ENCODE data around the gene C1orf116. TPM values are rescaled to one million over a fixed set of nuclear protein-coding genes. Genes with fewer than 3 reads are reported as not detected.

C1orf116 gene
- total RNA-seq, 1 donor from 2014 or later = not detected

DNA sequence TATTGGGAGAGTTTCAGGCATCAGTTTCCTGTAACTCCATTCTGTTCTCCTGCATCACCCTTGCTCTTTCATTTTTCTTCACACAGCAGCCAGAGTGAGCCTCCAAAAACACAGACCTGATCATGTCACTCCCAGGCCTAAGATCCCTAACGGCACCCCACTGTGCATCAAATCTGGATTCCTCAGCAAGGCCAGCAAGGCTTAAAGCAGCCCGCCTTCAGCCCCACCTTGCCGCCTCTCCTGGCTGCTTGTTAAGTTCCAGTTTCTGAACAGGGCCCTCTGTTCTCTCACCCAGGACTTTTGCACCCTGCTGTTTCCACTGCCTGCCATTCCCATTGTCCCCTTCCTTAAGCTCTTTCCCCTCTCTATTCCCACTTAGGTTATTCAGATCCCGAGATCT lies 29.3 kb downstream of the C1orf116 start:
- intact Hi-C loops (cut with micrococcal nuclease) = no loop called here

DNA sequence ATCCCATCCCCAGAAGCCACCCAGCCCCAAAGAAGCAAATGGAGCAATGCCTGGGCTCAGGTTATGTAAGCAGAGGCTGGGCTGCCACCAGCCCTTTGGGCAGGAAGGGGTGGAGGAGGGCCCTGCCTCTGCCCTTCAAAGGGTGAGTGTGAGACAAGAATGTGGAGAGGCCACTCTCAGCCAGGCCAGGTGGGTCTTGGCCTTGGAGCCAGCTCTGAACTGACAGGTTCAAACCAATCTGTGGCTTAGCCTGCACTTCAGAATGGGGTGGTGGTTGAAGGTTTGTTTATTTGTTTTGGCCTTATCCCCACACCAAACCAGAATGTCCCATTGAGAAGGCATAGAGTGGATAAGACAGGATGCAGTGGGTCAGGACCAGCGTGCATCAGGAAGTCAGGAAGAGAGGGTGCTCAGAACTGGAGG lies 29.8 kb downstream of the C1orf116 start:
- intact Hi-C loops (cut with micrococcal nuclease) = no loop called here

DNA sequence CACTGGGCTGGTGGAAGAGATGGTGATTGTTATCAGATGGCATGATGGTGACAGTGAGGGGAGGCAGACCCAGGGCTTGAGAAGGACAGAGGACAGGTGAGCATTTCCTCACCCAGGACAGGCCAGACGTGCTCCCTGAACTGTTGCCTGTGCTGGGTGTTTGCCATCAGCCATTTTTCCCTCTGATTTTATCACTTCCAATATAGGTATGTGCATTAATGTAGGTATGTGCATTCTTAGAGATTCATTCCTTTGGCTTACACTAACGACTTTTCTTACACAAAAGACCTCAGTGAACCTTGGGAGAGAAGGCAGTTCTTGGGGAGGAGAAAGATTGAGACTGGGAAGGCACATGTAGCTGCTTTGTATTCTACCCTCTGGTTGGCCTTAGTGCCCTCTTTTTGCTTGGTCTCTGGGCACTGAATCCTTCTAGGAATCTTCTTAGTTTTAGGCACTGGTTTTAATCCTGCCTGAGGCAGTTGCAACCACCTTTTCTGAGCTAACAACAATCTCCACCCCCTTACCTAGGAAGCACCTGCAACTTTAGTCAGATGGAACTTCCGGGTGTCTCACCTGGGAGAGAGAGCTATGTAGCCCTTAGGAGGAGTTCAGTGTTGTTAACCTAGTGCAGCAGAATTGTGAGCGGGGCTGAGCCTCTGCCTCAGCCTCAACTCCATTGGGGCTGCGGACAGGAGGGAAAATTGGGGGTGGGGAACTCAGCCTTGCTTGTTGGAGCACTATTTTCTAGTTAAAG lies 30.9 kb downstream of the C1orf116 start:
- intact Hi-C loops (cut with micrococcal nuclease) = no loop called here

DNA sequence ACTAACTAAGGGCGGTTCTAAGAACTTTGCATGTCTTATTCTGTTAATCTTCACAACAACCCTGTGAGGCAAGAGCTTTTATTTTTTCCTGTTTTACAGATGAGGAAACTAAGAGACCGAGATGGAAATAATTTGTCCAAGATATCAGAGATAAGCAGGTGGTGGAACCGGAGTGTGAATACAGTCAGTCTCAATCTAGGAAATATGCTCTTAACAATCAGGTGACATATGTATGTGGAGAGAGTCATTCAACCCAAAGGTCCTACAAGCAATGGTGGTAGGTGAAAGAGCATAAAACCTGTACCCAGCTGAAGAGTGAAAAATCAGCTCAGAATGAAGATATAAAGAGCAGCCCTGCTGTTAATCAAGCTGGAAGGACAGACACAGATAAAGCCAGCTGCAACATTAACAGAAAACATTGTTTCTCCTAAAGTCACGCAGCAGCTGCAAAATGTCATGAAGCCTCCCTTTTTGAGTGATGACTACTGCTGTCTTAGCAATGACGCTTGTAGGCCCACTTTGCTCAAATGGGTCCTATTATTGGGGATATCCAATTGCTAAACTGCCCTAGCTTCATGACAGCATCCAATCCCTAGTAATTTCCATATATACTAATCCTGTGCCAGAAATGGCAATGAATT lies 31.8 kb downstream of the C1orf116 start:
- intact Hi-C loops (cut with micrococcal nuclease) = no loop called here

DNA sequence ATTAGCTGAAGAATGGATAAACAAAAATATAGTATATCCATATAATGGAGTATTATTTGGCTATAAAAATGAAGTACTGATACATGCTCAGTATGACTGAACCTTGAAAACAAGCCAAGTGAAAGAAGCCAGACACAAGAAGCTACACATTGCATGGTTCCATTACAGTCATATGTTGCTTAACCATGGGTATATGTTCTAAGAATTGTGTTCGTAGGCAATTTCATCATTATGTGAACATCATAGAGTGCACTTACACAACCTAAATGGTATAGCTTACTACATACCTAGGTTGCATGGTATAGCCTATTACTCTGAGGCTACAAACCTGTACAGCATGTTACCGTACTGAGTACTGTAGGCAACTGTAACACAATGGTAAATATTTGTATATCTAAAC lies 33.7 kb downstream of the C1orf116 start:
- intact Hi-C loops (cut with micrococcal nuclease) = no loop called here

DNA sequence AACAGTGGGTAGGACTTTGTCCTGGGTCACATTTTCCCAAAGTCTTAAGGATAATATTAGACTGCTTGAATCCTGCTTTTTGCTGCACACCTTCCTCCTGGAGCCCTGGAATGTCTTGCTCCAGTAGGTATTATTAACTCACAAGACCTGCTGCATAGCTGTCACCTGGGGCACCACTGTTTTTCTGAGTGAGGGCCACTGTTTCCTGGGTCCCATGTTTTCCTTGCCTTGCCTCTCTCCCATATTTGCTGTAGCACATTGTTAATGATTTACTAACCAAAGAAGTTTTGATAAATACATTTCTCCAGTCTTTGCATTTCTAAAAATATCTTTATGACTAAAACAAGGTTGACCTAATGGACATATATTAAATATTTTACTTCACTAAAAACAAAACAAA lies 39.8 kb downstream of the C1orf116 start:
- intact Hi-C loops (cut with micrococcal nuclease) = no loop called here

DNA sequence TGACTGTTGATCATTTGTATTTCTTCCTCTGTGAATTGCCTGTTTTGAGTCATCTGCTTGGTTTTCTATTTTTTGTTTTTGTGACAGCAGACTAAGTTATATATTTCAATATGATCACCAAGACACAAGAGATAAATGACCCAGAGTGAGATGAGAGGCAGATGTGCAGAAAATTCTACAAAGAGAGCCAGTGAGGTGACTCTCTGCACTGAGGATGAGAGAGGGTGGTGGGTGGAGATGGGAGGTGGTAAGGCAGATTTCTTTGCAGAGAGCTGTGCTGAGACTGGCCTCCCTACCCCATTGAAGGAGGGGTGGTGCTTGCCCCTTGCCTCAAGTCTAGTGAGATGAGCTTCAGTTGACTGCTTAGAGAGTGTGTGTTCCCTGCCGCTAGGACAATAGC lies 44.7 kb downstream of the C1orf116 start:
- intact Hi-C loops (cut with micrococcal nuclease) = no loop called here

DNA sequence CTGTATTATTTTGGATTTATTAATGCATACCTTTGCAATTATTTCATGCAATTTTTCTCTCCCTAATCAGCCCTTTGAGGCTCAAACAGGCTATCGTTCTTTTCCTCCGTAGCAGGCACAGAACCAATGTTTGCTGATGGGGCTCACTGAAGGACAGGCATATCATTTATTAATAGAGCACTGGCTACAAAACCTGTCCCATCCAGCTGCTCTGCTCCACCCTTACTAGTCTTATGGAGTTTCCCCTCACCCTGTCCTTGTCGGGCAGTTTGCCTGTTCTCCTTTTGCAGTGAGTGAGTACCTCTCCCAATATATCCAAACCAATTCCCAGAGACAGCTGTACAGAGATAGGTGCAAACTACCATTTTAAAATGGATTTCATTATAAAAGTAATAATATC lies 45.7 kb downstream of the C1orf116 start:
- intact Hi-C loops (cut with micrococcal nuclease) = no loop called here

DNA sequence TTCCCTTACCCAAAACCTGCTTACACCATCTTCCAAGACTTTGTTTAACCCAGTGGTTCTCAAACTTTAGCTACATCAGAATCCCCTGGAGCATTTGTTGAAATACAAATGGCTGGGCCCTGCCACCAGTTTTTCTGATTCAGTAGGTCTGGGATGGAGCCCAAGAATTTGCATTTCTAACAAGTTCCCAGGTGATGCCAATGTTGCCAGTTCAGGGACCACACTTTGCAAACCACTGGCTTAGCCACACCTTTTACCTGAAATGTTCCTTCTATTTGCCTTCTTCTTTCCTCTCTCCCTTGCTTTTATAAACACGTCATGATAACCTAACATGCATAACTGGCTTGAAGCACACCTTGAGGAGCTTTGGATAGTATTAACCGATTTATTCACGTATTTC lies 46.2 kb downstream of the C1orf116 start:
- intact Hi-C loops (cut with micrococcal nuclease) = no loop called here

DNA sequence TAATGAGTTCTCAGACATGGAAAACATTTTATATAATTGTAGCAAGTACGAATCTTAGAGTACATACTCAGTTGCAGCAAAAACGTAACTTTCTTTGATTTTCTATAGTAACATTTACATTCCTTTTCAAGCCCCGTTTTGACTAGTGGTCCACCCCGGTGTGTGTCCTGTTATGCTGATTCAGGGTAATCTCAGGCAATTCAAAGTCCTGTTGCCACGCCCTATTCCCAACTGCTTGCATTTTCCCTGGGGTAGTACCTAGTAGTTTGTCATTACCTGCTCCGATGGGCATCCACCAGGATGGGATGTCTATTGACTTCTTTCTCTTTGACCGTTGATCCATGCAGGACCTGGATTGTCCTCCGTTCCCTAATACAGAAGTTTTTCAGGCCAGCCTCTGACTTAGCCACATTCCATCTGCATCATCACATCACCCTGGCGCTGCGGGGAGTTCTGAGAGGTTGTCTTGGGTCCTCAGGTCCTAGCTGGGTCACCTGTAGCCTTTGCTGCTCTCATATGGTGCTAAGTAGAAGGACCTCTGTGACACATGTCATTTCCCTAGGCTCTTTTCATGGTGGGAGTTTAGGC lies 47.3 kb downstream of the C1orf116 start:
- intact Hi-C loops (cut with micrococcal nuclease) = no loop called here

DNA sequence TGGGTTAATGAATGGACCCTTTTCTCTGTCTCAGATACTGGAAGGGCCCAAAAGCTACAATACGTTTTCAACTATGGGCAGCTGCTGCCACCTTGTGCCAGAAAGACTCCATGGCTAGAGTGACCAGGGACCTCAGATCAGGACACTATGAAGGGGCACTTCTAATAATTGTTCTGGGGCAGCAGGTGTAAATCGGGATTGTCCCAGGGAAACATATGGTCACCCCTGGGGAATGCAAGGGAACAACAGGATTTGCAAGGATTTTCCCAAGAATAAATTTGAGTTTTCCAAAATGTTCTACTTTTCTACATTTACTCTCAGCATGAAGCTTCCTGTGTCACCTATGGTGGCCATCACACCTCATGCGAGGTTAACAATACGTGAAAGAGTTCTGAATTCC lies 50.3 kb downstream of the C1orf116 start:
- intact Hi-C loops (cut with micrococcal nuclease) = loop anchor here (1.0 to 5.0 kb wide), 11 partner anchors 47 to 515 kb away; partner anchors contain the start of genes CR1 and IL20

DNA sequence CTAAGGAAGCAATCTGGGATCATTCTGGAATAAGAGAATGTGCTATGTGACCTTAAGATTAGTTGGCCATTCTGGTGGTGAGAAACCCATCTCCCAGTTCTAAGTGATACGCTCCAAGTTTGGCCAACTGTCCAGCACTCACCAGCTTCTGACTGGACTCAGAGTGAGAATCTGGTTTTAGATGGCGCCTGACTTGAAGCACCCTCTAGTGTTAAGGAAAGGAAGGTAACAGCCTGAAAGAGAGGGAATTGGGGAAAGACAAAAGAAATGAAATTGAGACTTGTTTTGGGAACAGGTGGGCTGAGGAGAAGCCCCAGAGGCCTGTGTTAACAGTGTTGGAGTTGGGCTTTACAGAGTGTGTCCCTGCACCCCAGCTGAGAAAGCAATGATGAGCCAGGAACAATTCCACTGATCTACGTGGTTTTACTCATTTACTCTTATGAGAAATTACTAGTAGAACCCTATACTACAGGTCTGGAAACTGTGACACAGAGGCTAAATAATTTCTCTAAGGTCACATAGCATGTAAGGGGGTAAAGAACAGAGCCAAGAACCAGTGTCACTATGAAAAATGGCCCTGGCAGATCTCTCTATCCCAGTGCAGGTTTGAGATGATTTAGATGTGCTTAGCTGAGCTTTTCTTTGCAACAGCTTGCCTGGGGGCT lies 53.0 kb downstream of the C1orf116 start:
- intact Hi-C loops (cut with micrococcal nuclease) = loop anchor here (5.0 kb wide), 1 partner anchor 518 kb away; the partner anchor contains the start of gene CR1

DNA sequence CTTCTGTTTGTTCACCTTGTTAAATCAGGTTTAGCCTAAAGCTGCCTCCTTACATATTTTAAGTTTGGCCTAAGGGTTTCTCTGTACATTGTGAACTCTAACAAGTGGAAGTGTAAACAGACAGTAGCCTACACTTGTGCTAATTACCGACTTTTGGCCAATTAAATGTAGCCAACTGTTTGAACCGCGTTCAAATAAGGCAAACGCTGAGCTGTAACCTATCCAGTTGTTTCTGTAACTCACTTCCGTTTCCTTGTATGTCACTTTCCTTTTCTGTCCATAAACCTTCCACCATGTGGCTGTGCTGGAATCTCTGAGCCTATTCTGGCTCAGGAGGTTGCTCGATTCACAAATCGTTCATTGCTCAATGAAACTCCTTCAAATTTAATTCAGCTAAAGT lies 54.3 kb downstream of the C1orf116 start:
- intact Hi-C loops (cut with micrococcal nuclease) = no loop called here

DNA sequence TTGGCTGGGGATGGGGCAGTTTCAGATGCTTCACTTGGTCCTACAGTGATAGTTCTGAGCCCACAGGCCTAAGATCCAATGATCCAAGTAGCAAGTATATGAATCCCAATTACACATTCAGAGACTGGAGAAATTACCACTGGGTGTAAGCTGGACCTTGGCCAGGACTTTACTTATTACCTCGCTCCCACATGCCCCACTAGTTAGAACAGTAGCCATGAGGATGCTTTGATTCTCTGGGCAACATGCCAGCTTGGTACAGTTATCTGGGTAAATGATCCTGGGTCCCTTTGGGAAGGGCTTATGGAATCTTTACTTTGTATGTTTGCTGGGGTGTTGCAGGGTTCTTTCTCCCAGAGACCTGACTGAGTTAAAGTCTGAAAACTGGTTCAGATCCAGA lies 57.2 kb downstream of the C1orf116 start:
- intact Hi-C loops (cut with micrococcal nuclease) = no loop called here

DNA sequence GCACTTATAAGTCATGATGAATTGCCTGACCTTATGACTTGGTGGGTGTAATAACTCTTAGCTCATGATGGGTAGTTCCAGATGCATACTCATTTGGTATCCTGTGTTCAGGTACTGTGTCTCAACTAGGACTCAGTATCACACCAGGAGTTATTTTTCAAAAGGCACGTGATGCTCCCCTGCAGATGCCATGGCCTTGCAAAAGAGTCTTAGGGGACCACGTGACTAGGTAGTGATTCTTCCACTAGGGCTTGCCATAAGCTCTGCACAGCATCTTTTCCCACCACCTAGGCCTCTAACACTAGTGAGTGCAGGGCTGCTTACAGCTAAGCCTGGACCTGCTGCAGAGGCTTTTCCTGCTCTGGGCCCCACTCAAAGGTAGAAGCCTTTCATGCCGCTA lies 58.4 kb downstream of the C1orf116 start:
- intact Hi-C loops (cut with micrococcal nuclease) = no loop called here

DNA sequence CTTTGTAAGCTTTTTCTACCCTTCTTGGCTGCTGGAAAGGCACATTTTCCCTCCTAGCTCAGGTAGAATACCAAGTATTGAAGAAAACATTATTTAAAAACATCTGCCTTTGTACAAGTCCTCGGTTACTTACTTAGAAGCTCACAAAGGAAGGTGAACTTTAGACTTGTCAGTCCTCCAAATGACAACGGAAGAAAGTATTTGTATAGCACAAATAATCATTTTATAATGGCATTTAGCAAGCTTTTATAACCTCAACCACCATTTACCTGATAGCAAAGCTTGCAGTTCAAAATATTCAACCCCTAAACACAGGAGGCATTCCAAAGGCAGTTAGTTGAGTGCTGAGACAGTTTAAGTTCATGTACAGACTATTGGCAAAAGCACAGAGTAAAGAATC lies 59.8 kb downstream of the C1orf116 start:
- intact Hi-C loops (cut with micrococcal nuclease) = no loop called here

DNA sequence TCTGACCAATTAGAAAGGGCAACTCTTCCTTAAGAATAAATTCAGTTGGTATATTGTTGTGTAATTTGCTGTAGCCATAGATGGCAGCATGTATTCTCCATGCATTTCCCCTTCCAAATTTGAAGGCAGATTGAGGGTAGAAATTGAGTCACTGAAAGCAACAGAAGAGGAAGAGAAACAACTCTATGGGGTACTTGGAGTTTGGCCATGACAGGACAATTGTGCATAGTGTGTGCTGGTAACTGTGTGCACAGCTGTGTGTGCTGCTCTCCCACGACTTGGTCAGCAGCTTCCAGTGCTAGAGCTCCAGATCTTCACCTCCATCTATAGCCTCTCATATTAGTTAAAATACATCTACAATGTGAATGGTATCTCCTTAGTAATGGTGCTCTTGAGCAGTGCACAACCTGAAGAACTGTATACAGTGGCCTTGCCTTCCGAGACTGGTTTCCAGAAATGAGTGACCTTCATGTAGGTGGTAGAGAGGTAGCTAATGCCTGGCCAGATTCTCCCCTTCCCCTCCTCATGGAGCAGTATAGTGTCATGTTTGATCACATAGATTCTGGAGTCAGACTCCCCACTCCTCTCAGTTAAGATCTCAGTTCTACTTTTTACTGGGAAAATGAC lies 61.4 kb downstream of the C1orf116 start:
- intact Hi-C loops (cut with micrococcal nuclease) = no loop called here

DNA sequence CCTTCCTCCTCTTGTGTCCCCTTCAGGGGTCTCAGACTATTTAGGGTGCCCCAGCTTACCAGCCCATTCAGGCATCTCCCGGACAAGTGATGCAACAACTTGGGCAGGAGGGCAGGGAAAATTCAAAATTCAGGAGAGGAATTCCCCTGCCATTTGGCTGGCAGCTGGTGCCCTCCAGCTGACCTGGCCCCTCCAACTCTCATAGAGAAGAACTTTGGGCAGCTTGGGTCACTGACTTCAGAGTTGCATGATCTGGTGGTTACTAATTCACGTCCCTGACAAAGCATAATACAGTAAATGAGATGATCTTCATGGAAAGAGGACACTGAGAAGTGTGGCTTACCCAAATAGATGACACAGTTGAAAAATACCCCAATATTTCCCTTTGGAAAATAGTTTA lies 62.1 kb downstream of the C1orf116 start, which contains the start of gene FCAMR:
Gene FCAMR, minus strand, starts transcription at position 15 of the 400 bp plus-strand sequence. CDS start 335 bp downstream, outside the sequence.
- intact Hi-C loops (cut with micrococcal nuclease) = no loop called here

DNA sequence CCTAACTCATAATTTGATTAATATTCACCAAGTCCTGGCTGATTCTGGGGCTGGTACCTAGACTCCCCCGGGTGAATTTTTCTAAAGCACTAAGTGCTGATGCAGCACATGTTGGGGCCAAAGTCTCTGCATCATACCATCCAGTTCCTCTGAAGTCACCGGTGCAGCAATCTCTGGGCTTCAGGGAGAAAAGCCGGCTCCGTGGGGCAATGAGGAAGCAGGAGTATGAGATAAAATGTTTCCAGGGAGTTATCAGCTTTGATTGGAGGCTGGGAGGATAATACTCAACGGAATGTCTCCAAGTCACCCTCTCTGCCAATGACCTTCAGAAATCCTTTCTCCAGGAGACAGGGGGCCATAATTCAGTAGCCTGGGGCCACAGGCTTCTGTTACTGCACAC lies 63.5 kb downstream of the C1orf116 start:
- intact Hi-C loops (cut with micrococcal nuclease) = no loop called here
